ENCODE results near the gene HOXD4. TPM values are rescaled to one million over a fixed set of nuclear protein-coding genes. Genes with fewer than 3 reads are reported as not detected.

HOXD4 gene
- total RNA-seq, 2 donors from 2014 or later: 1.6 to 3.6 TPM

GRCh38 chr2:176156301-176156806 lies 5.0 kb downstream of the HOXD4 start:
- intact Hi-C loops (cut with DNase I): no loop called here
- Histone ChIP-seq H3K27ac (no peak overlapping the region), H3K4me3 (peak overlapping the region; percentile 23), H3K36me3 (no peaks in the 10 kb centered on the region), H3K9me3 (no peaks in the 10 kb centered on the region), H3K27me3 (peaks cover 20% of the 10 kb centered on the region), H3K4me1 (peaks cover 8% of the 10 kb centered on the region), H3K9ac (ENCODE audit: low read depth in 2 of 2, low read length in 2 of 2) (no peak overlapping the region)
- DNase-seq: no peak
- no peak for TF ChIP-seq CTCF (IDR thresholded peaks at IDR 0.05)

- Histone ChIP-seq H3K4me3 (peak within 1 kb of the TSS; percentile 23), H3K4me1 (peaks cover 8% of the 10 kb centered on the region), H3K36me3 (no peaks in the 10 kb centered on the region), H3K9me3 (no peaks in the 10 kb centered on the region), H3K9ac (ENCODE audit: low read depth in 2 of 2, low read length in 2 of 2) (peak within 1 kb of the TSS; percentile 48 to 50), H3K27me3 (peaks cover 22% of the 10 kb centered on the region), H3K27ac (no peak within 1 kb of the TSS)
- TF ChIP-seq CTCF (IDR thresholded peaks at IDR 0.05): no peak
- no peak for DNase-seq
- intact Hi-C loops (cut with DNase I): no loop called here
Measured at GRCh38 chr2:176156807-176157498, 5.6 kb downstream of the HOXD4 start, which contains the start of gene HOXD3. Gene HOXD3 (plus strand): TSS chr2:176157307. CDS start chr2:176169115, 11,808 bp downstream.

- Histone ChIP-seq H3K4me3 (peak overlapping the region; percentile 23), H3K36me3 (no peaks in the 10 kb centered on the region), H3K9me3 (no peaks in the 10 kb centered on the region), H3K9ac (ENCODE audit: low read depth in 2 of 2, low read length in 2 of 2) (peak overlapping the region; percentile 3 to 48), H3K27me3 (peaks cover 29% of the 10 kb centered on the region), H3K27ac (no peak overlapping the region), H3K4me1 (peaks cover 8% of the 10 kb centered on the region)
- intact Hi-C loops (cut with DNase I): no loop called here
- DNase-seq: peak; percentile 76
- no peak for TF ChIP-seq CTCF (IDR thresholded peaks at IDR 0.05)
Measured at GRCh38 chr2:176157499-176158185, 6.3 kb downstream of the HOXD4 start.

- no peaks in the 10 kb centered on the region for H3K36me3 ChIP-seq
- H3K4me3 ChIP-seq: peak overlapping the region; percentile 23
- H3K27me3 ChIP-seq: peaks cover 34% of the 10 kb centered on the region
- no peaks in the 10 kb centered on the region for H3K9me3 ChIP-seq
- TF ChIP-seq CTCF (IDR thresholded peaks at IDR 0.05): no peak
- no peak for DNase-seq
- H3K9ac ChIP-seq (ENCODE audit: low read depth in 2 of 2, low read length in 2 of 2): peak overlapping the region in 1 of 2 donors; percentile 48
- peaks cover 8% of the 10 kb centered on the region for H3K4me1 ChIP-seq
- H3K27ac ChIP-seq: no peak overlapping the region
- intact Hi-C loops (cut with DNase I): no loop called here
Measured at GRCh38 chr2:176158186-176158591, 6.8 kb downstream of the HOXD4 start.

- intact Hi-C loops (cut with DNase I): no loop called here
- no peaks in the 10 kb centered on the region for H3K9me3 ChIP-seq
- H3K9ac ChIP-seq (ENCODE audit: low read depth in 2 of 2, low read length in 2 of 2): no peak overlapping the region
- TF ChIP-seq CTCF (IDR thresholded peaks at IDR 0.05): no peak
- H3K36me3 ChIP-seq: no peaks in the 10 kb centered on the region
- peaks cover 35% of the 10 kb centered on the region for H3K27me3 ChIP-seq
- peaks cover 8% of the 10 kb centered on the region for H3K4me1 ChIP-seq
- H3K27ac ChIP-seq: no peak overlapping the region
- no peak overlapping the region for H3K4me3 ChIP-seq
- peak; percentile 58 for DNase-seq
Measured at GRCh38 chr2:176158855-176159662, 7.7 kb downstream of the HOXD4 start.
